Measurements from ENCODE around the gene TMOD2. TPM values are rescaled to one million over a fixed set of nuclear protein-coding genes. Genes with fewer than 3 reads are reported as not detected.
A peak's percentile ranks its signal among the peaks of the same experiment; 100 is the strongest.

Gene TMOD2
- total RNA-seq, 1 donor from 2014 or later: 9.2 TPM

- DNase-seq (ENCODE audit: low spot score): no peak
Observed at GRCh38 chr15:51735228-51736010, 16.0 kb upstream of the TMOD2 start.

GRCh38 chr15:51736069-51736468 is 15.3 kb upstream of the TMOD2 start:
- DNase-seq (ENCODE audit: low spot score): no peak

- peak; percentile 54 for DNase-seq (ENCODE audit: low spot score)
Observed at GRCh38 chr15:51736751-51737521, 14.5 kb upstream of the TMOD2 start.

GRCh38 chr15:51737522-51738305 is 13.7 kb upstream of the TMOD2 start, which contains the start of gene LYSMD2:
Gene LYSMD2, minus strand, starts transcription at chr15:51737655. Its CDS starts 33 bp downstream, at chr15:51737622.
- peak; percentile 72 for DNase-seq (ENCODE audit: low spot score)

- no peak for DNase-seq (ENCODE audit: low spot score)
Observed at GRCh38 chr15:51738553-51738952, 12.8 kb upstream of the TMOD2 start.

GRCh38 chr15:51739061-51739712 is 12.2 kb upstream of the TMOD2 start:
- DNase-seq (ENCODE audit: low spot score): no peak

GRCh38 chr15:51749307-51749706 is 2.1 kb upstream of the TMOD2 start:
- DNase-seq (ENCODE audit: low spot score): no peak

GRCh38 chr15:51750186-51750585 is 1.2 kb upstream of the TMOD2 start:
- no peak for DNase-seq (ENCODE audit: low spot score)

GRCh38 chr15:51751697-51752683 is 593 bp downstream of the TMOD2 start:
- DNase-seq (ENCODE audit: low spot score): no peak

- DNase-seq (ENCODE audit: low spot score): no peak
Observed at GRCh38 chr15:51752888-51753287, 1.5 kb downstream of the TMOD2 start.

GRCh38 chr15:51754267-51754666 is 2.9 kb downstream of the TMOD2 start:
- DNase-seq (ENCODE audit: low spot score): no peak

- no peak for DNase-seq (ENCODE audit: low spot score)
Observed at GRCh38 chr15:51755790-51756189, 4.4 kb downstream of the TMOD2 start.

- no peak for DNase-seq (ENCODE audit: low spot score)
Observed at GRCh38 chr15:51756482-51756881, 5.1 kb downstream of the TMOD2 start.

GRCh38 chr15:51757450-51757849 is 6.1 kb downstream of the TMOD2 start:
- DNase-seq (ENCODE audit: low spot score): no peak

- DNase-seq (ENCODE audit: low spot score): no peak
Observed at GRCh38 chr15:51758645-51759044, 7.2 kb downstream of the TMOD2 start.

- no peak for DNase-seq (ENCODE audit: low spot score)
Observed at GRCh38 chr15:51759557-51760070, 8.2 kb downstream of the TMOD2 start.

GRCh38 chr15:51760805-51761204 is 9.4 kb downstream of the TMOD2 start:
- DNase-seq (ENCODE audit: low spot score): no peak

- no peak for DNase-seq (ENCODE audit: low spot score)
Observed at GRCh38 chr15:51765751-51766150, 14.4 kb downstream of the TMOD2 start.

GRCh38 chr15:51766341-51766740 is 14.9 kb downstream of the TMOD2 start:
- DNase-seq (ENCODE audit: low spot score): no peak

- no peak for DNase-seq (ENCODE audit: low spot score)
Observed at GRCh38 chr15:51768018-51768417, 16.6 kb downstream of the TMOD2 start.
